GM19324 (cell line): ENCODE measurements around the gene IRF2BP2.

Experiments used
- ATAC-seq: cut with Tn5 transposase; IDR thresholded peaks from one replicate; pipeline ENCODE4 v1.9.1; 2021; ENCODE audit warnings: mild to moderate bottlenecking, moderate library complexity; ENCODE audit not compliant: unreplicated experiment, low FRiP score

The IRF2BP2 gene

DNA sequence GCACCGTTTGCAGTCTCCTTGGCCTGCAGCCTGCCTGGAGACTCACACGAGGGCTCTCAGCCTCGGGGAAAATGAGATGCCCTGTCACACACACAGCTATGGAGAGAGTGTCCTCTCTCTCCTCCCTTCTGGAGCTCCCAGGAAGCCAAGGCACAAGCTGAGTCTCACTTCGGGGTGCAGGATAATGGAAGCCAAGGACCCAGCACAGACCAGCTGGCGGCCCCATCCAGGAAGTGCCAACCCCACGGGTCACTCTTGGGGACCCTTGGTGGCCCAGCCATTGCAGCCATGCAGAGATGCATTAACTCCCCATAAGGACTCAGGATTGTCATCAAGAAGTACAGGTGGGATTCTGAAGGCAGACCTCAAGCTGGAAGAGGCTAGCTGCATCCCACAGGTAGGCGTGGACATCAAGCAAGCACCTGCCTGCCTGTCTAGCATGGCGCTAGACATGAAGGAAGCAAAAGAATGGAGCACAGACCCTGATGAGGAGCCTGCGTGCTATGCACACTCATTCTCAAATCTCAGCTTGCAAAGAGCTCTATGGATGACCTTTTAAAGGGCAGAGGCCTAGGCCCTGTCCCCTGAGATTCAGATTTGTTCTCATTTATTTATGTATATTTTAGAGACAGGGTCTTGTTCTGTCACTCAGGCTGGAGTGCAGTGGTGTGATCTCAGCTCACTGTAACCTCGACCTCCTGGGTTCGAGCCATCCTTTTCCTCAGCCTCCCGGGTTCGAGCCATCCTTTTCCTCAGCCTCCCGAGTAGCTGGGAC is 49.9 kb downstream of the IRF2BP2 start:
- no peak for ATAC-seq

DNA sequence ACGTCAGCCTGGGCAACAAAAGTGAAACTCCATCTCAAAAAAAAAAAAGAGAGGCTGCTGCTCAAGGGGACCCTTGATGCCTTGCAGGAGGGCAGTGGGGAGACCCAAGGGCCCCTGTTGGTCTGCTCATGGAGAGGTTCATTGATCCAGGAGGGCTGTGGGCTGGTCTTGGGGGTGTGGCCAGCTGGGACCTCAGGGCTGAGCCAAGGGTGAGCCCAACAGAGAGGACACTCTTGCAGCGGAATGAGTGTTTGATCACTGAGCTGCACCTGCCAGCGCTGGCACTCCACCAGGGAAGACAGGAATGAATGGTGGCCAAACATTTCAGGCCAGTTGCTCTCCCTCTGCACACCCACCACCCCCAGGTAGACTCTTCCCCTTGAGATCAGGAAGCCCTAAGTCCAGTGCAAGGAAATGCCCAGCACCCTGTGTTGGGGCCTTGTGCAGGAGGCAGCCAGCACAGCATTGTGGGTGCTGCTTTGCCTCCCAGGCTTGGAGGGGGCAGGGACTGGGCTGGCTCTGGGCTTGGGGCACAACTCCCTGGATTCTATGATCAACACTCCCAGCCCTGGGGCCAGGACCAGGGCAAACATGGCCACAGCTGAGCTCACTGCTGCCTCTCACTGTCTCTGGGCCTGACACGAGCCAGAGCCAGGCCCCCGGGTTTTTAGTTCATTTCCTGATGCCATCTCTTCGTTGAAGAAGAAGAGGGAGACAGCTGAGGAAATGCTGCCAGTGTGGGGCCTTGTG is 50.7 kb downstream of the IRF2BP2 start:
- no peak for ATAC-seq

DNA sequence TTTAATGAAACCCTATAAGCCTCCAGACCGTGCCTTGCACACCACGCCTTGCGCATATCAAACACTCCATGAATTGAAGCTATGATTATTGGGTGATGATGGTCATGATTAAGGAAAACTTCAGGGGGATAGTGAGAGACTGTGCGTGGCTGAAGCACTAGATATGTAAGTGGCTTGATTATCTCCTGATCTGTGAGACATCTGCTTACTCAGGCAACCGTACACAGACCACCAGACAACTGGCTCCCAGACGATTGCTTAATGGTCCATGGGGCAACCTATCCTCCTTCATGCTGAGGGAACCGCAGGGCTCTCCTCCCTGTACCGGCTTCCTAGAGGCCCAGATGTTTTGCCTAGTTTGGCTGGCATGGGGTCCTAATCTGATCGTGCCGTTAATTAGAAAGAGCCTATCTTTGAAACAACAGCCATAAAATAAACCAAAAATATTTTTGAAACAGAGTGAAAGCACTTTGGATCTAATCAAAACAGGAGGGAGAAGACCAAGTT is 51.6 kb downstream of the IRF2BP2 start:
- no peak for ATAC-seq

DNA sequence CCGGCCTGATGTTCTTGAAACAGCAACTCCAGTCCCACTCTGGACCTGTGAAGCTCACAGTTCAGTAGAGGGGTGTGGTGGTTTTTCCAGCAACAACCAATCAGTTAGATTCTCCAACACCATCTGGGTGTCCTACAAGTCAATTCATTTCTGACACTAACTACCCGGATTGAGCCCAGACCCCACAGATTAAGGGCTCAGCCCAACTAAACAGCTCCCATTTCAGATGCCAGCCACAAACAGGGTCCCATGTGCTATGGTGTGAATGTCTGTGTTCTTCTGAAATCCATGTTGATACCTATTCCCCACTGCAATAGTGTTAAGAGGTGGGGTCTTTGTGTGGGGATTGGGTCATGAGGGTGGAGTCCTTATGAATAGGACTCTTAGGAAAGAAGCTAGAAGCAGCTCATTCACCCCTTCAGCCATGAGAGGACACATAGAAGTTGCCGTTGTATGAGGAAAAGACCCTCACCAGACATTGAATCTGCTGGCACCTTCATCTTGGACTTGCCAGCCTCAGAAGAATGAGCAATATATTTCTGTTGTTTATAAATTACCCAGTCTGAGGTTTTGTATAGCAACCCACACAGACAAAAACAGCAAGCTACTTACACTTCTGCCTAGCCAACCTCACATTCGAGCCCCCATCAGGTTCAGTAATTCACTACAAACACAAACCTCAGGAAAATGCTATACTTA is 53.6 kb downstream of the IRF2BP2 start:
- no peak for ATAC-seq

DNA sequence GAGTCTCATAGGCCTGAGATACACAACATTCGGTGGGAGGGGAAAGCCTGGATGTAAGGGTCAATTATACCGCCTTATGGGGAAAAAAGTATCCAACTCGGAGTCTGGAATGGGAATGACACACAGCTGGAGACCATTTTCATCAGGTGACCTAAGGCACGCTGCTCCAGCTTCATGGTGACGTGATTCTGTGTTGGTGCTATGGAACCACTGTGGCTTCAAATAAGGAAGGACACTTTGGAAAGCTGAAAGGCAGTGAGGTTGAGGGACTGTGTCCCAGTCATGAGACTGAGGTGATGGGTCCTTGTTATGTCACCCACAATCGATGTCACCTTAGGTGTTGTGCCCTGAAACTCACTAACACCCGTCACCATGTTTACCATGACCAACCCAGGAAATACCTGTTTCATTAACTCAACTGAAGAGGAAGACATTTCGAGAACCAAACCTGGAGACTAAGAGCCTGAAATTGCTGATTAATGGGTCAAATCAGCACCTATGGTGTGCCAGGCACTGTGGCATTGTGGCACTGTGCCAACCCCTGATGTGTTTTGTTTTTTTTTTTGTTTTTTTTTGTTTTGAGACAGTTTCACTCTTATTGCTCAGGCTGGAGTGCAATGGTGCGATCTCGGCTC is 54.5 kb downstream of the IRF2BP2 start:
- ATAC-seq = no peak

DNA sequence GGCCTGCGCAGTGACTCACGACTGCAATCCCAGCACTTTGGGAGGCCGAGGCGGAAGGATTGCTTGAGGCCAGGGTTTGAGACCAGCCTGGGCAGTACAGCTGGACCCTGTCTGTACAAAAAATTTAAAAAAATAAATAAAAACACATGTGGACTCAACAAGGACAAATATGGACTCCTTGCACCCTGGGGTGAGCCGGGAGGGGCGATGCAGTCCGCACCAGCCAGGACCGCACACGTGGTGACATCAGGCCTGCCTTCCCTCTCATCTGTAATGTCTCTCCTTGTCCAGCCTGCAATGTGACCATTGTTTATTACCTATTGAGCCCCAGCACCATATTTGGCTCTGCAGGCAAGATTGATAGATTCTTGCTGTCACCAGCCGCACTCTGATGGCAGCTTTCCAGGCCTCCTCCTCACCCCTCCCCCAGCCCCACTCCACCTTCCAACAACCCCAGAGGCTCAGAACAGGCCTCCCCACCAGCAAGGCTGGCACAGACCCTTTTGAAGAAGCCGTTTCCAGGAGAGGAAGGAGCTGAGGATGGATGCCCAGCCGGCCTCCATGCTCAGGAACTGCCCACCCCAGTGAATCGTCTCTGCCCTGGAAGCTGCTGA is 55.2 kb downstream of the IRF2BP2 start:
- ATAC-seq = no peak
